GM12875 (cell line): Measurements from ENCODE around the gene ATP6V0E1.
"Not testable (repeated sequence)": the region's sequence is repeated elsewhere in the genome, so short reads cannot be mapped to it uniquely, and the experiment has no call there.

Source experiments
- H3K4me3 ChIP-seq: one replicate; pipeline ENCODE4 v1.5.1; 2011; ENCODE audit warnings: low read depth, low read length, control low read depth
- TF ChIP-seq, protein P1 (sequence below): IDR thresholded peaks from 2 replicates; pipeline ENCODE4 v1.5.1; 2011; ENCODE audit warnings: low read depth, mild to moderate bottlenecking, control low read depth, inconsistent platforms, low read length, moderate library complexity, borderline replicate concordance; ENCODE audit not compliant: insufficient read depth

The ATP6V0E1 gene

DNA sequence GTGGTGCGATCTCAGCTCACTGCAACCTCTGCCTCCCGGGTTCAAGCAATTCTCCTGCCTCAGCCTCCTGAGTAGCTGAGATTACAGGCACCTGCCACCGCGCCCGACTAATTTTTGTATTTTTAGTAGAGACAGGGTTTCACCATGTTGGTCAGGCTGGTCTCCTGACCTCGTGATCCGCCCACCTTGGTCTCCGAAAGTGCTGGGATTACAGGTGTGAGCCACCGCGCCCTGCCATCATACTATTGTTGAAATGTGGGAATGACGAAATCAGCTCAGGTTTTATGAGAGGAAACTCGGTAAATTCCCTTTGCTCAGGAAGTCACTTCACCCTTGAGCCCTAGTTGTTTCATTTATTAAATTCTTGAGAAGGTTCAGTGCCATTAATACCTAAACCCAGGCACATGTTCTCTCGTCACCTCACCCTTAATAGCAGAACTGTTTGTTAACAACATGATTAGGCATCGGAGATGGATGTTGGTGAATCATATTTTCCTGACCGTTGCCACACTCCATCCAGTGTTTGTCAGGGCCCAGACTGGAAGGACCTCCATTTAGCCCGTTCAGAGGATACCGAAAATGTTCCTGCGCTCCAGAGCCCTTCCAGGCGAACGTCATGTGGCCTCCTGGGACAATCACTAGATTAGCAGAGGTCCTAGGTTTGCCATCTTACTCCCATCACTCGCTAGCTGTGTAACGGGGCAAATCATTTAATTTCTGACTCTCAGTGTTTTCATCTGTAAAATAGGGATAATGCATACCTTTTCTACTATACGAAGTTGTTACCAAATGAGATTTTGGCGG is 52.5 kb downstream of the ATP6V0E1 start:
- TF ChIP-seq, protein P1, sequence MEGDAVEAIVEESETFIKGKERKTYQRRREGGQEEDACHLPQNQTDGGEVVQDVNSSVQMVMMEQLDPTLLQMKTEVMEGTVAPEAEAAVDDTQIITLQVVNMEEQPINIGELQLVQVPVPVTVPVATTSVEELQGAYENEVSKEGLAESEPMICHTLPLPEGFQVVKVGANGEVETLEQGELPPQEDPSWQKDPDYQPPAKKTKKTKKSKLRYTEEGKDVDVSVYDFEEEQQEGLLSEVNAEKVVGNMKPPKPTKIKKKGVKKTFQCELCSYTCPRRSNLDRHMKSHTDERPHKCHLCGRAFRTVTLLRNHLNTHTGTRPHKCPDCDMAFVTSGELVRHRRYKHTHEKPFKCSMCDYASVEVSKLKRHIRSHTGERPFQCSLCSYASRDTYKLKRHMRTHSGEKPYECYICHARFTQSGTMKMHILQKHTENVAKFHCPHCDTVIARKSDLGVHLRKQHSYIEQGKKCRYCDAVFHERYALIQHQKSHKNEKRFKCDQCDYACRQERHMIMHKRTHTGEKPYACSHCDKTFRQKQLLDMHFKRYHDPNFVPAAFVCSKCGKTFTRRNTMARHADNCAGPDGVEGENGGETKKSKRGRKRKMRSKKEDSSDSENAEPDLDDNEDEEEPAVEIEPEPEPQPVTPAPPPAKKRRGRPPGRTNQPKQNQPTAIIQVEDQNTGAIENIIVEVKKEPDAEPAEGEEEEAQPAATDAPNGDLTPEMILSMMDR: no peak
- H3K4me3 ChIP-seq: peak overlapping the region; percentile 23

GRCh38 chr5:173039188-173039587 is 55.6 kb downstream of the ATP6V0E1 start:
- no peak overlapping the region for H3K4me3 ChIP-seq
- TF ChIP-seq, protein P1: no peak

DNA sequence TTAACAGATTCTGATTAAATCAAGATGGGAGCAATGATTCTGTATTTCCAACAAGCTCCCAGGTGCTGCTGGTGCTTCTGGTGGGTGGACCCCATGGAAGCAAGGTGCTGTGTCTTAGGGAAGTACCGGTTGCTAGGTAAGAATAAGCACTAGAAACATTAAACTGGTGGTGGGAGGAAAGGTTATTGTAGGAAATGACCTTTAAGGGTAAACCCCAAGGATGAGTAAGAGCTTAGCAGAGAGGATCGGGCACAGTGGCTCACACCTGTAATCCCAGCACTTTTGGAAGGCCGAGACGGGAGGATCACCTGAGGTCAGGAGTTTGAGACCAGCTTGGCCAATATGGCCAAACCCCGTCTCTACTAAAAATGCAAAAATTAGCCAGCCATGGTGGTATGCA is 56.4 kb downstream of the ATP6V0E1 start:
- TF ChIP-seq, protein P1: no peak
- H3K4me3 ChIP-seq: no peak overlapping the region

DNA sequence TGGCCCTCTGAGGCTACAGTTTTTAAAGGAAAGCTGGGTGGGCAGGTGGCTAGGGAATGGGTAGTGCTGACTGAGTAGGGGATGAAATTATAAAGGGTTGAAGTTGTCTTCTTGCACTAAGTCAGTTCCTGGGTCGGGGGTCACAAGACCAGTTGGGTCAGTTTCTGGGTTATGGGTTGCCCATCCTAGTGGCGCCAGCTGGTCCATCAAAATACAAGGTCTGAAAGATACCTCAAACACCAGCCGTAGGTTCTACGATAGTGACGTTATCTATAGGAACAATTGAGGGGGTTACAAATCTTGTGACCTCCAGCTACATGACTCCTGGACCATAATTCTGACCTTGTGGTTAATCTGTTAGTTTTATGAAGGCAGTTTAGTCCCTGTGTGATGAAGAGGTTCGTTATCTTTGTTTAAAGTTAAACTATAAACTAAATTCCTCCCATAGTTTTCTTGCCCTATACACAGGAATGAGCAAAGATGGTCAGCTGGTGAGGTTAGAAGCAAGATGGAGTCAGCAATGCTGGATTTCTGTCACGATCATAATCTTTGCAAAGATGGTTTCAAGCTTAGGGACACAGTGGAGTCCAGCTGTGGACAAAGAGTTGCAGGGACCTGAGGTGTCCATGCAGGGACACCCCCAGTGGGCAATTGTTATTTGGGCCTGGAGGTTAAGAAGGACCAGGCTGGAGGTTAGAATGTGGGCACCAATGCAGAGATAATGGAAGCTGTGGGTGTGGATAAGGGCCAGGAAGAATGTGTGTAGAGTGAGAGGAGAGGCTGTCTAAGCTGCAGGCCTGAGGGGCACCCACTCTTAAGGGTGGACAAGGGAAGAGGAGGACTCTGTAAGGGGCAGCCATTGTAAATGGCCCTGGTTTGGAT is 58.6 kb downstream of the ATP6V0E1 start:
- TF ChIP-seq, protein P1: no peak
- H3K4me3 ChIP-seq: no peak overlapping the region

- TF ChIP-seq, protein P1: no peak
- no peak overlapping the region for H3K4me3 ChIP-seq
Observed at GRCh38 chr5:173042763-173043107, 59.2 kb downstream of the ATP6V0E1 start.

- TF ChIP-seq, protein P1: no peak
- H3K4me3 ChIP-seq: no peak overlapping the region
Observed at GRCh38 chr5:173045474-173045873, 61.9 kb downstream of the ATP6V0E1 start.

DNA sequence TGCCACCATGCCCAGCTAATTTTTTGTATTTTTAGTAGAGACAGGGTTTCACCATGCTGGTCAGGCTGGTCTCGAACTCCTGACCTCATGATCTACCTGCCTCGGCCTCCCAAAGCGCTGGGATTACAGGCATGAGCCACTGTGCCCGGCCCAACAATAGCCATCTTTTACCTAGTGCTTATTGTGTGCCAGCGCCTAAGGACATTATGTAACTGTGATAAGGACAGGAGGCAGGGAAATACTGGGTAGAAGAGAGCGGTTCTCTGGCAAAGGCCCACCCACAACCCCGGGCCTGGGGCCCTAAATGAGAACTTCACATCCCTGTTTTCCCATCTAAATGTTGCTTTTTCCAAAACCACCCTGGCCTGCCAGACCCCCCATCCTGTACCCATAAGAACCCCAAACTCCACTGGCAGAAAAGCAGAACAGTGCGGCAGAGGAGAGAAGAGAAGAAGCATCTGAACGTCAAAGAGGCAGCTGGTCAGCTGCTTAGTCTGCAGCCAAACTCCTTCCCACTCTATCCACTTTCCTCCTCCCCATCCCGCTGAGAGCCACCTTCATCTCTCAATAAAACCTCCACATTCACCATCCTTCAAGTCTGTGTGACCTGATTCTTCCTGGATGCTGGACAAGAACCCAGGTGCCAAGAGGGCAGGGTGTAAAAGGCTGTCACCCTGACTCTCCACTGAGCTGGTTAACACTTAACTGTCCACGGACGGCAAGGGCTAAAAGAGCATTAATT is 63.7 kb downstream of the ATP6V0E1 start:
- not testable (repeated sequence) for H3K4me3 ChIP-seq
